Tibial artery (tissue), 4 donors: ENCODE measurements around the gene ABLIM2.

ENCODE experiments used
- DNase-seq, 2 donors: peaks; one replicate each; pipeline ENCODE4 v3.0.0-alpha.2; 2019
- H3K27ac ChIP-seq, 2 donors: fragments of 200-600 bp; sonication (generic) in 1 of 2; 1 replicate in 1 of 2; 2 replicates in 1 of 2; pipeline ENCODE4 v1.5.1; 2018 to 2019; ENCODE audit warnings: mild to moderate bottlenecking in 1 of 2
- H3K27me3 ChIP-seq, 2 donors: fragments of 200-600 bp; sonication (generic) in 1 of 2; one replicate each; pipeline versions ENCODE4 v1.5.1 to v1.6.0; 2016 to 2019
- H3K36me3 ChIP-seq, 3 donors: fragments of 200-600 bp; sonication (generic) in 2 of 3; one replicate each; pipeline ENCODE4 v1.5.1; 2016 to 2019; ENCODE audit warnings: mild to moderate bottlenecking in 2 of 3
- H3K4me1 ChIP-seq, 4 donors: fragments of 200-600 bp; sonication (generic) in 2 of 4; 1 replicate in 3 of 4; 2 replicates in 1 of 4; pipeline ENCODE4 v1.5.1; 2016 to 2019
- H3K4me3 ChIP-seq, 2 donors: fragments of 200-600 bp; sonication (generic) in 1 of 2; 1 replicate in 1 of 2; 2 replicates in 1 of 2; pipeline ENCODE4 v1.5.1; 2018 to 2019; ENCODE audit warnings: mild to moderate bottlenecking in 2 of 2
- H3K9me3 ChIP-seq, 3 donors: fragments of 200-600 bp; sonication (generic) in 1 of 3; one replicate each; pipeline ENCODE4 v1.5.1; 2016 to 2019
- intact Hi-C: fragments of 100-400 bp; cut with DNase I; formaldehyde crosslinking; loops from one replicate; pipeline ENCODE4 v1.15.0; 2023; ENCODE audit warnings: low total_unique reads
- TF ChIP-seq, protein P1 (sequence below), 2 experiments: fragments of 200-600 bp in 1 of 2; fragments of 450-650 bp in 1 of 2; IDR thresholded peaks; one replicate each; pipeline ENCODE4 v1.5.1; 2017 to 2019; ENCODE audit warnings: antibody characterized with exemption in 2 of 2, mild to moderate bottlenecking in 1 of 2, moderate library complexity in 1 of 2

The ABLIM2 gene

DNA sequence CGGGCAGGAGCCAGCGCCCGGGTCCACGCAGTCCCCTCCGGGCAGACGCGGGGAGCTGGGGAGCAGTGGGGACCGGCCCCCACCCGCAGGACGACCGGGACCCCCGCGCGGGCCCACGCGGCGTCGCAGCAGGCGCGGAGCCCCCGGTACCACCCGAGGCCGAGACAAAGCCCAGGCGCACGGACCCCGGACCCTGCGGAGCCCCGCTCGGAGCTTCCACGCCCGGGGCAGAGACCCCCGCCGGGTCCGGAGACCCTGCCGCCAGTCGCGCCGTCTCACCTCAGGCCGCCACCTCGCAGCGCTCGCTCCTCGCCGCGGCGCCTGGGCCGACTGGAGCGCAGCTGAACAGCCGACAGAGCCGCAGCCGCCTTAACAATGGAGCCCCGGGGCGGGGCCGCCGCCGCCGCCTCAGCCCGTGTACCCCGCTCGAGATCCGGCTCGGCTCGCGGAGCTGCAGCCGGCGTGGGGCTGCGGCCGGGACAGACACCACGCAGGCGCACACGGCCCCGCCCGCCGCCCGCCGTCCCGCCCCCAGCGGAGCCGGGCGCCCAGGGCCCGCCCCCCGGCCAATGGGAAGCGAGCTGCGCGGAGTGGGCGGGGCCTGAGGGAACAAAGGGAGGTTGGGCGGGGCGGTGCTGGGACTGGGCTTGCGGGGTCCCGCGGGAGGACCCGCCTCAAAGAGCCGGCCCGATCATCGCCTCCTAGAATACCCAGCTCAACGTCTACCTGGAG lies 219.1 kb downstream of the ABLIM2 start, which contains the start of gene AFAP1:
AFAP1 (minus strand) TSS at position 485 of the 732 bp plus-strand sequence. CDS start 67,783 bp downstream, outside the sequence.
- H3K4me1 ChIP-seq: peaks cover 0 to 36% (median 20%) of the 10 kb centered on the region in 4 donors
- peak within 1 kb of the TSS; percentile 83 to 95 for H3K27ac ChIP-seq
- peak within 1 kb of the TSS; percentile 80 to 100 for H3K4me3 ChIP-seq
- DNase-seq: peak; percentile 79 to 92
- H3K27me3 ChIP-seq: no peaks in the 10 kb centered on the region
- TF ChIP-seq, protein P1, sequence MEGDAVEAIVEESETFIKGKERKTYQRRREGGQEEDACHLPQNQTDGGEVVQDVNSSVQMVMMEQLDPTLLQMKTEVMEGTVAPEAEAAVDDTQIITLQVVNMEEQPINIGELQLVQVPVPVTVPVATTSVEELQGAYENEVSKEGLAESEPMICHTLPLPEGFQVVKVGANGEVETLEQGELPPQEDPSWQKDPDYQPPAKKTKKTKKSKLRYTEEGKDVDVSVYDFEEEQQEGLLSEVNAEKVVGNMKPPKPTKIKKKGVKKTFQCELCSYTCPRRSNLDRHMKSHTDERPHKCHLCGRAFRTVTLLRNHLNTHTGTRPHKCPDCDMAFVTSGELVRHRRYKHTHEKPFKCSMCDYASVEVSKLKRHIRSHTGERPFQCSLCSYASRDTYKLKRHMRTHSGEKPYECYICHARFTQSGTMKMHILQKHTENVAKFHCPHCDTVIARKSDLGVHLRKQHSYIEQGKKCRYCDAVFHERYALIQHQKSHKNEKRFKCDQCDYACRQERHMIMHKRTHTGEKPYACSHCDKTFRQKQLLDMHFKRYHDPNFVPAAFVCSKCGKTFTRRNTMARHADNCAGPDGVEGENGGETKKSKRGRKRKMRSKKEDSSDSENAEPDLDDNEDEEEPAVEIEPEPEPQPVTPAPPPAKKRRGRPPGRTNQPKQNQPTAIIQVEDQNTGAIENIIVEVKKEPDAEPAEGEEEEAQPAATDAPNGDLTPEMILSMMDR (IDR thresholded peaks at IDR 0.05): no peak
- H3K36me3 ChIP-seq: no peaks in the 10 kb centered on the region
- intact Hi-C loops: loop anchor here (5.0 to 10.0 kb wide), 2 partner anchors 117 to 135 kb away; no protein-coding TSS in a partner anchor
- H3K9me3 ChIP-seq: no peaks in the 10 kb centered on the region

DNA sequence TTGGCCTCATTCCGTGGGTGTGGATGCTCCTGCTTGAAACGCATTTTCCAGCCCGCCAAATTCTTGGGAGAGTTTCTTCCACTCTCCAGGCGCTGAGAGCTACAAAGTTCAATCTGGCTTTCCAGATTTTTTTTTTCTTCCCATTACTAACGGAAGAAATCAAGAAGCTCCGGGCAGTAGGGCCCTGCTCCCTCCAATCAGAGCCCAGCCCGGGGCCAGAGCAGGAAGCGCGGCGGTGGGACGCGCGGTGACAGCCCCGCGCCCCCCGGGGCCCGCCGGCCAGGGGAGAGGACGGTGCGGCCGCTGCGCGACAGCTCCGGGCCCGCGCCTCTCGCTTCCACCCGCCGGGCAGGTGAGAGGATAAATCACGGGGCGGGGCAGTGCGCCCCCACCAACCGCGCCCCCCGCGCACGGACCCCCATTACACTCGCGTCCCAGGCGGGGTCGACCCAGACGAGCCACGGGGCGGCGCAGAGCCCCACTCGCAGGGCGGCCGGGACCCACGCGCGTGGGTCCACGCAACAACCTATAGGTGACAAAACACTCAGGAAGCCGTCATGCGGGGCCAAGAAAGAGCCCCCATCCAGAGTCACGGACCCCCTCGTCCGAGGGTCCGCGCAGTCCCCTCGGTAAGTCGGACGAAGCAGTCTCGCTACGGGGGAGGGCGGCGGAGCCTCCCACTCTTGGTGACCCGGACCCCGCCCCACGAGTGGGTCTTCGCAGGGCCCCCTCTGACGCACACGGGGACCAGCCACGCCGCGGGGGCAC lies 219.8 kb downstream of the ABLIM2 start:
- Histone ChIP-seq H3K27me3 (no peaks in the 10 kb centered on the region), H3K9me3 (no peaks in the 10 kb centered on the region), H3K36me3 (no peaks in the 10 kb centered on the region), H3K27ac (peak overlapping the region; percentile 83 to 95), H3K4me3 (peak overlapping the region; percentile 80 to 100), H3K4me1 (peaks cover 0 to 44% (median 23%) of the 10 kb centered on the region in 4 donors)
- peak; percentile 41 to 77 for DNase-seq
- intact Hi-C loops: loop anchor here (5.0 to 10.0 kb wide), 2 partner anchors 116 to 134 kb away; no protein-coding TSS in a partner anchor
- TF ChIP-seq, protein P1 (IDR thresholded peaks at IDR 0.05): no peak

DNA sequence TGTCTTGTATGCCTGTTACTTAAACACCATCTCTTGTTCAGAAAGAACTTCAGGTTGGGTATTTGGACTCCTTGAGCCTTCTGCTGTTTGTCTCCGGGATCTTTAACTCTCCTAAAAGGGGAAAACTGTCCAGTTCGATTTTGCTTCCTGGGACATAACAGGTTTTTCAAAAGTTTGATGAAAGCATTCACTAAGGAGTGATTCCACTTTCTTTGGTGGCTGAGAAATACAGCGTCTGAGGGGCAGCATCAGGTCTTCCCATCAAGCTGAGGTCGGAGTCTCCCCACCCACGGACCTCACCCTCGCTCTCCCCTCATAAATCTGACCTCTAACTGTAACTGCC lies 220.4 kb downstream of the ABLIM2 start:
- Histone ChIP-seq H3K27me3 (no peaks in the 10 kb centered on the region), H3K27ac (peak overlapping the region; percentile 83 to 95), H3K36me3 (no peaks in the 10 kb centered on the region), H3K4me3 (peak overlapping the region; percentile 80 to 100), H3K4me1 (peaks cover 0 to 47% (median 23%) of the 10 kb centered on the region in 4 donors), H3K9me3 (no peaks in the 10 kb centered on the region)
- DNase-seq: no peak
- intact Hi-C loops: loop anchor here (5.0 to 10.0 kb wide), 2 partner anchors 116 to 133 kb away; no protein-coding TSS in a partner anchor
- TF ChIP-seq, protein P1 (IDR thresholded peaks at IDR 0.05): no peak

DNA sequence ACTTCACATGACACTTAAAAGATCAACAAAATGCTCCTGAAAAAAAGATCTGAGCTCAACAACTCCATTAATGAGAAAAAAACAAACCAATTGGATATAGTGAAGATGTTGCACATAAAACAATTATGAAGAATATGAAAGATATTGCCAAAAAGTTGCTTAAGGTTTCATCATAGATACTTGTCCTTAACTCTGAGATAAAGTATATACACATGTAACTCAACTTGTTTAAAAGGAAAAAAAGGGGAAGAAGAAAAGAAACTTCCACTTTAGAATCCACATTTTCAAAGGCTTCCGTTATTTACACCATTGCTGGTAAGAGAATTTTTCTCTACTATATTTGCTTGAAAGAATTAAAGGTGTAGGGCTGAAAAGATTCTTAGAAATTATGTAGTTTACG lies 221.6 kb downstream of the ABLIM2 start:
- intact Hi-C loops: loop anchor here (5.0 to 10.0 kb wide), 2 partner anchors 115 to 132 kb away; no protein-coding TSS in a partner anchor
- Histone ChIP-seq H3K27ac (peak overlapping the region; percentile 83 to 95), H3K4me3 (peak overlapping the region in 1 of 2 donors; percentile 80)

More for the DNA sequence above, 221.6 kb downstream of the ABLIM2 start:
- Histone ChIP-seq H3K9me3 (no peaks in the 10 kb centered on the region), H3K36me3 (no peaks in the 10 kb centered on the region), H3K4me1 (peaks cover 0 to 47% (median 23%) of the 10 kb centered on the region in 4 donors), H3K27me3 (no peaks in the 10 kb centered on the region)
- TF ChIP-seq, protein P1 (IDR thresholded peaks at IDR 0.05): no peak
- DNase-seq: no peak
